Measurements from ENCODE around the gene CUZD1. TPM values are rescaled to one million over a fixed set of nuclear protein-coding genes. Genes with fewer than 3 reads are reported as not detected.

CUZD1 gene
- total RNA-seq, 1 experiment from 2014 or later: 17.2 TPM

DNA sequence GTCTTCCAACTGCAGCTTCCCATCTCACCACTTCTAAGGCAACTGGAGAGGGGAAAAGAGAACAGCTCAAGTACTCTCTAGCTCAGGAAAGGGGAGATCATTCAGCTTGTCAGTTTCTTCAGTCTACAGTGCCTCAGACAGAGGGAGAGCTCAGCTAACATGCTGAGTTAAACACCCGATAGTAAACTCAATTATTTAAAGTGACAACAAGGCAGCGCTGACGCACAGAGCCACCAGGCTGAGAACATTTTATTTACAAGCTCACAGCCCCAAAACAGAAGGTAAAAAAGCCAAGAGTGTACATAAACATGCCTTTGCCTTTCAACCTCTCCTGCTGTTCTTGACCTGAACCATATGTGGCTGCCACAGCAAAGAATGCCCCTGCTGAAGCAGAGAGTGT, 10.1 kb upstream of the CUZD1 start:
- Histone ChIP-seq H3K23me2 (ENCODE audit: insufficient read length, low read depth, low read length, poor library complexity, severe bottlenecking) (no peaks in the 10 kb centered on the region), H3K27ac (ENCODE audit: insufficient read length, low read depth, low read length) (no peak overlapping the region), H2BK12ac (ENCODE audit: insufficient read length, low read depth, low read length) (no peak overlapping the region), H3K18ac (ENCODE audit: insufficient read length, low read depth, low read length) (no peak overlapping the region), H3K9me3 (ENCODE audit: control insufficient read depth, low read depth, low read length) (no peaks in the 10 kb centered on the region), H3K79me2 (ENCODE audit: insufficient read depth, low read length) (no peaks in the 10 kb centered on the region), H3K4ac (ENCODE audit: low read depth, low read length) (no peak overlapping the region), H3K56ac (ENCODE audit: insufficient read length, low read depth, low read length) (no peak overlapping the region), H3K79me1 (ENCODE audit: insufficient read depth, low read depth, low read length, poor library complexity, severe bottlenecking) (no peaks in the 10 kb centered on the region), H2BK120ac (ENCODE audit: low read depth, low read length, poor library complexity, severe bottlenecking) (no peak overlapping the region), H3K9ac (ENCODE audit: extremely low read depth, insufficient read length, low read length) (no peak overlapping the region), H3K23ac (ENCODE audit: insufficient read length, low read depth, low read length) (no peak overlapping the region), H4K20me1 (ENCODE audit: control insufficient read depth, insufficient read depth, insufficient read length) (no peaks in the 10 kb centered on the region), H4K91ac (ENCODE audit: insufficient read length, low read depth, low read length) (peak overlapping the region; percentile 67), H3T11ph (ENCODE audit: low read length) (no peak overlapping the region), H2BK15ac (ENCODE audit: low read depth, low read length) (no peak overlapping the region), H2BK20ac (ENCODE audit: low read depth, low read length, poor library complexity, severe bottlenecking) (no peak overlapping the region), H3K4me1 (ENCODE audit: insufficient read depth, low read length) (no peaks in the 10 kb centered on the region), H3K4me2 (ENCODE audit: insufficient read depth, insufficient read length, low read length) (no peak overlapping the region), H2BK5ac (ENCODE audit: insufficient read length, low read length) (no peak overlapping the region), H3K14ac (ENCODE audit: insufficient read depth, low read length) (no peak overlapping the region), H4K5ac (ENCODE audit: insufficient read length, low read depth, low read length) (no peak overlapping the region), H3K27me3 (ENCODE audit: insufficient read depth, low read length) (no peaks in the 10 kb centered on the region), H4K8ac (replicated peaks; ENCODE audit: insufficient read length, low read depth, low read length) (no peak overlapping the region), H2AK5ac (ENCODE audit: insufficient read length, low read length) (no peak overlapping the region), H2AFZ (ENCODE audit: low read length) (no peak overlapping the region)
- DNase-seq: no peak
- H3K36me3 Mint-ChIP-seq (ENCODE audit: insufficient read depth in 1 of 3, low read depth in 3 of 3): no peaks in the 10 kb centered on the region
- H3K4me1 Mint-ChIP-seq: peaks cover 16 to 29% of the 10 kb centered on the region in 2 experiments
- no peak overlapping the region for H3K4me3 Mint-ChIP-seq
- H3K27me3 Mint-ChIP-seq (ENCODE audit: low read depth): peaks cover 4% of the 10 kb centered on the region
- no peak overlapping the region for H3K27ac Mint-ChIP-seq
- TF ChIP-seq, protein P1, sequence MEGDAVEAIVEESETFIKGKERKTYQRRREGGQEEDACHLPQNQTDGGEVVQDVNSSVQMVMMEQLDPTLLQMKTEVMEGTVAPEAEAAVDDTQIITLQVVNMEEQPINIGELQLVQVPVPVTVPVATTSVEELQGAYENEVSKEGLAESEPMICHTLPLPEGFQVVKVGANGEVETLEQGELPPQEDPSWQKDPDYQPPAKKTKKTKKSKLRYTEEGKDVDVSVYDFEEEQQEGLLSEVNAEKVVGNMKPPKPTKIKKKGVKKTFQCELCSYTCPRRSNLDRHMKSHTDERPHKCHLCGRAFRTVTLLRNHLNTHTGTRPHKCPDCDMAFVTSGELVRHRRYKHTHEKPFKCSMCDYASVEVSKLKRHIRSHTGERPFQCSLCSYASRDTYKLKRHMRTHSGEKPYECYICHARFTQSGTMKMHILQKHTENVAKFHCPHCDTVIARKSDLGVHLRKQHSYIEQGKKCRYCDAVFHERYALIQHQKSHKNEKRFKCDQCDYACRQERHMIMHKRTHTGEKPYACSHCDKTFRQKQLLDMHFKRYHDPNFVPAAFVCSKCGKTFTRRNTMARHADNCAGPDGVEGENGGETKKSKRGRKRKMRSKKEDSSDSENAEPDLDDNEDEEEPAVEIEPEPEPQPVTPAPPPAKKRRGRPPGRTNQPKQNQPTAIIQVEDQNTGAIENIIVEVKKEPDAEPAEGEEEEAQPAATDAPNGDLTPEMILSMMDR (conservative IDR thresholded peaks at IDR 0.05): no peak
- WGBS (ENCODE audit: extremely low coverage, insufficient read length, low lambda C conversion rate): no CpG with 5 or more reads among the region's 3 CpGs
- no peaks in the 10 kb centered on the region for H3K9me3 Mint-ChIP-seq

All from H9 (cell line).